Endometrial microvascular endothelial cells (primary cell): ENCODE results near the gene SRRM5. TPM values are rescaled to one million over a fixed set of nuclear protein-coding genes. Genes with fewer than 3 reads are reported as not detected.
"Not testable (repeated sequence)": the region's sequence is repeated elsewhere in the genome, so short reads cannot be mapped to it uniquely, and the experiment has no call there.

ENCODE experiments used
- in situ Hi-C: cut with HindIII; loops from 2 replicates; pipeline ENCODE4 v1.10.0; 2017; ENCODE audit warnings: low sequenced_read_pairs, low pct_unique_long_range_greater_than_20kb; ENCODE audit errors: inconsistent ontology term
- total RNA-seq: library from RNA; depleted of rRNA; stranded (reverse); fragments of >200 nt; gene quantifications from one replicate; pipeline ENCODE4 v1.2.3, GENCODE V29; 2015; ENCODE audit errors: inconsistent ontology term

SRRM5 gene
- total RNA-seq, 1 donor from 2014 or later, result not detected

GRCh38 chr19:43633520-43633919, 21.6 kb downstream of the SRRM5 start:
- in situ Hi-C loops, result no loop called here

DNA sequence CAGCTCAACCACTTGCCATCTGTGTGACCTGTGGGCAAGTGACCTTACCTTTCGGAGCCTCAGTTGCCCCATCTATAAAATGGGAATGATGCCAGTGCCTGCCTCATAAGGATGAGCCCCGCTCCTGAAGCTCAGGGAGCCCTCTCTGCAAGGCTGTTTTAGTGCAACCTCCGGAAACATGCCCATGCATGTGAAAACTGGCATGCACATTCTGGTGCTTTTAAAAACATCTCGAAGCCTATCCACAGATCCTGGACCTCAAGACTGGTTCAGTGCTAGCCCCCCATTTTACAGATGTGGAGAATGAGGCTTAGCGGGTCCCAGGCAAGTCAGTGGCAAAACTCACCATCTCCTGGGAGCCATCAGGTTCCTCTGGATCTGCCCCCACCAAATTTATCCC, 22.2 kb downstream of the SRRM5 start:
- in situ Hi-C loops, result no loop called here

DNA sequence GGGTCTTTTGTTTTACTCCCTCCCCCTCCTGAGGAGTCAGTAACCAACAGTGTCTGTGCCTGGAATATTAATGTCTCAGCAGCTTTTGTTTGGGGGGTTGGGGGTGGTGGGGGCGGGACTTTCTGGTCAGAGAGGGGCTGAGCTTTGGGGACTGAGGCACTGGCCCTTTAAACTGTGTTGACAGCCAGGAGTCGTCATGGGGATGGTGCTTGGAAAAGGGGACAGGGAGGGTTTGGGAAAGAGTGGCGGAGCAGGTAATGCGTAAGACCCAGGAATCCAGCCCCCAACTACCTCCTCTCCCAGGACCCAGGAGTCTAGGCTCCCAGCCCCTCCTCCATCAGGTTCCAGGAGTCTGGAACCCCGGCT, 22.6 kb downstream of the SRRM5 start:
- in situ Hi-C loops, result no loop called here

GRCh38 chr19:43634872-43635560, 23.1 kb downstream of the SRRM5 start:
- in situ Hi-C loops, result no loop called here

DNA sequence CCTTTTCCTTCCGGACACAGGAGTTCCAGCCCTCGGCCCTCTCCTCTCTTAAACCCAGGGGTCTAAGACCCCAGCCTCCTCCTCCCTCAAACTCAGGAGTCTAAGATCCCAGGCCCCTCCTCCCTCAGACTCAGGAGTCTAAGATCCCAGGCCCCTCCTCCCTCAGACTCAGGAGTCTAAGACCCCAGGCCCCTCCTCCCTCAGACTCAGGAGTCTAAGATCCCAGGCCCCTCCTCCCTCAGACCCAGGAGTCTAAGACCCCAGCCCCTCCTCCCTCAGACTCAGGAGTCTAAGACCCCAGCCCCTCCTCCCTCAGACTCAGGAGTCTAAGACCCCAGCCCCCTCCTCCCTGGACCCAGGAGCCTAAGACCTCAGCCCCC, 23.7 kb downstream of the SRRM5 start:
- in situ Hi-C loops, result not testable (repeated sequence)

GRCh38 chr19:43636121-43636683, 24.3 kb downstream of the SRRM5 start:
- in situ Hi-C loops, result no loop called here

GRCh38 chr19:43638214-43638994, 26.5 kb downstream of the SRRM5 start:
- in situ Hi-C loops, result no loop called here

DNA sequence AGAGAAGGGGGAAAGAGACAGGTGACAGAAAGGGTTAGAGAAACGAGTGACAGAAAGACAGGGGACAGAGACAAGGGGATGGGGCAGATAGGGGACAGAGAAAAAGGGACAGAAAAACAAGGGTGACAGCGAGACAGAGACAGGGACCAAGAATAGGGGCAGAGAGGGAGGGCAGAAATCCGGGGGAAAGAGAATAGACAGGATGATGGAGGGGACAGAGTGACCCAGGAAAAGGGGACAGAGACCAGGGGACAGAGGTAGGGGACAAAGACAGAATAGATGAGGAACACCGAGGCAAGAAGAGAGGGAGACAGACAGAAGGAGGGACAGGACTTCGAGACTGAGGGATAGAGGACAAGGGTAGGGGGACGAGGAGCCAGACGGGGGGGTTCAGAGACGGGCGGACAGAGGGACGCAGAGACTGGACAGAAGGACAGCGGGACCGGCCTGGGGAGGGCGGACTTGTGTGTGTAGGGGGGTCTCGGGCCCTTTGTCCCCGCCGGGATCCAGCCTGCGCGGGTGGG, 27.2 kb downstream of the SRRM5 start:
- in situ Hi-C loops, result no loop called here

DNA sequence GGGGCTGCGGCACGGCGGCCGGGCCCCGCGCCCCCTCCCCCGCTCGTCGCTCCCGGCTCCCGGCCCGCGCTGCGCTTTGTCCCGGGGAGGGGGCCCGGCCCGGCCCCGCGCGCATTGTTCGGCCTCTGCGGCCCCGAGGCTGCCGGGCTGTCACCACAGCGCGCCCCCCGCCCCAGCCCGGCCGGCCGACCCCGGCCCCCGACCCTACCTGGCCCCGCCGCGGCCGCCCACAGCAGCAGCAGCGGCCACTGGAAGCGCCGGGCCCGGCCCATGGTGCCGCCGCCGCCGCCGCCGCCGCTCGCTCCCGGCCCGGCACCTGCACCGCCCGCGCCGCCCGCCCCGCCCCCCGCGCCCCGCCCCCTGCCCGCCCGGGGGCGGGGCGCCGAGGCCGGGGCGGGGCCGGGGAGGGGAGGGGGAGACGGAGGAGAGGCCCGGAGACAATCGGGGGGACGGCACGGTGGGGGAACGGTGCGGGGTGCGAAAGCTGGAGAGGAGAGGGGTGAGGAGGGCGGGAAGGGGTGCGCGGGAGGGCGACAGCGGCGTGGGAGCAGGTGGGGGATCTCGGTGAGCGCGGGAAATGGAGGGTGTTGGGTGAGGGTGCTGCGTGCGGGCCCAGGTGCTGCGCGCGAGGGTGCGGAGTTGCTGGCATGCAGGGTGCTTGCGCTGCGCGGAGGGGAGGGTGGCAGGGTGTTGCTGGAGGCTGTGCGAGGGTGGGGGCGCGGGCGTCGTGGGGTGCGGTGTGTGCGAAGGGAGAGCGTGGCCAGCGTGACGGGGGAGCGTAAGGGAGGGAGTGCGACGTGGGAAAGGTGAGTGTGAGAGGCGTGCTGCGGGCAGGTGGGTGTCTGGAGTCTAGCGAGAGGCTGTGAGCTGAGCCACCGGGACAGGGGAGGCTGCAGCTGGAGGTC, 27.9 kb downstream of the SRRM5 start, which contains the start of gene CADM4:
Gene CADM4 (minus strand): TSS at position 332 of the 905 bp plus-strand sequence. CDS start 60 bp downstream, at position 272.
- in situ Hi-C loops, result no loop called here

DNA sequence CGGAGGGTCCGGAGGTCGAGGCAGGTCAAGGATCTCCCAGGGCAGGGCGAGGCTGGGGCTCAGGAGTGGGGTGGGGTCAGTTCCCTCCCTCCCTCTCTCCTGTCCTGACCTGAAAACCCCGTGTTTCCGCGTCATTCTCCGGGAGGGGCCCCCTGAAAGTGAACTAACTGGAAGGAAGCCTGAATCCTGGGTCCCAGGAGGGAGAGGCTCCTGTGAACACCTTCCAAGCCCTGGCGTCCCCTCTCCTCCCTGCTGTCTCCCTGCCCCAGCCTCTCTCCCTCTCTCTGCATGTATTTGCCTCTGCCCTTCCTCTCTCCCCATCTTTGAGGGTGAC, 28.5 kb downstream of the SRRM5 start:
- in situ Hi-C loops, result no loop called here

- in situ Hi-C loops, result no loop called here
Measured at GRCh38 chr19:43641333-43641732, 29.4 kb downstream of the SRRM5 start.

DNA sequence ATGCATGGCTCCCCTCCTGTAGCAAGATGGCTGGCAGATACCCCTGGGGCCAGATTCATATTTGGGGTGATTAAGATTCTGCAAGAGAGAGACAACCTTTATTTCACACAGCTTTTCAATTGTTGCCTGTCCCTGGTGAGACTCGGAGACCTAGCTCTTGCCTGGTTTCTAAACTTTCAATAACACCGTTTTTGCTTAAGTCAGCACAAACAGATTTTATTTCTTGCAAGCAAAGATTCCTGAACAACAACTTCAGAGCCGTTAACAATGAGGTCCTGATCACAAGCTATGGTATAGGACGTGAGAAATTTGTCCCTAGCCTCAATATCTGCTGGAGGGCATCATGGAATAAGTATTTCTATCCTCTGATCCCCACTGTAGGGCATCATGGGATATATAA, 30.6 kb downstream of the SRRM5 start:
- in situ Hi-C loops, result no loop called here

DNA sequence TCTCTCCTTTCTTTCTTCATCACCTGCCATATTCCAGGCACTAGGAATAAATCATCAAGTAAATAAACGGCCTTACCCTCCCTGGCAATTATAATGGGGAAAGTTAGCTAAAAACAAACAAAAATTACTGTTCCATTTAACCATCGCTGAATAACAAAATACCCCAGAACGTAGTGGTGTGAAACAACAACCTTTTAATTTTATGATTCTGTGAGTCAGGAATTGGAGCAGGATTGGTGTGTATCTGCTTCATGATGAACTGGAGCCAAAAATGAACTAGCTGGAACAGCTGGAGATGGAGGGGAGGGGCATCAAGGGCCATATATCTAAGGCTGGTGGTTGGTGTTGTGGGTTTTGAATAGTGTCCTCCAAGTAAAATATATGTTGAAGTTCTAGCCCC, 31.4 kb downstream of the SRRM5 start:
- in situ Hi-C loops, result no loop called here

DNA sequence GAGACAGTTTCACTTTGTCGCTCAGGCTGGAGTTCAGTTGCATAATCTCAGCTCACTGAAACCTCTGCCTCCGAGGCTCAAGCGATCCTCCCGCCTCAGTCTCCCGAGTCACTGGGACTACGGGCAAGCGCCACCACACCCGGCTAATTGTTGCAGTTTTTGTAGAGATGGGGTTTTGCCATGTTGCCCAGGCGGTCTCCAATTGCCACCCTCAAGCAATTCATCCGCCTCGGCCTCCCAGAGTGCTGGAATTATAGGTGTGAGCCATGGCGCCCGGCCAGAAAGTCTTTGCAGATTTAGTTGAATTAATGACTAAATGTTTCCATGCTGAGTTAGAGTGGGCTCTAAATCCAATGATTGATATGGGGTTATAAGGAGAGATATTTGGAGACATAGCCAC, 32.3 kb downstream of the SRRM5 start:
- in situ Hi-C loops, result no loop called here

DNA sequence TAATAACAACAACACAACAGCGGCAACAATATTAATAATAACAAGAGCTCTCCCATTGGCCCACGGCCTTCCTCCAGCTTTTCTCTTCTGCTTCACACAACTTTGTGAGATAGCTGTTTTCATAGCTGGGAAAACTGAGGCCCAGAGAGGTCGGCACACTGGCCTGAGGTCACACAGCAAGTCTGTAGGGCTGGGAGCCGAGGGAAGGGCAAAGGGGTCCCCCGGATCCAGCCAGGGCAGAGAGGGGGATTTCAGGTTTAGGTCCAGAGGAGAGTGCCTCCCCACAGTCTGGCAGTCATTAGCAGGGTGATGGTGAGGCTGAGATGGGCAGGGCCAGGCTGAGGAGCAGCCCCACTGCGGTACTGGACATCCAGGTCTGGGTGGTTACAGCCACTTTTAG, 36.7 kb downstream of the SRRM5 start:
- in situ Hi-C loops, result no loop called here

- in situ Hi-C loops, result no loop called here
Measured at GRCh38 chr19:43649514-43649913, 37.6 kb downstream of the SRRM5 start.

DNA sequence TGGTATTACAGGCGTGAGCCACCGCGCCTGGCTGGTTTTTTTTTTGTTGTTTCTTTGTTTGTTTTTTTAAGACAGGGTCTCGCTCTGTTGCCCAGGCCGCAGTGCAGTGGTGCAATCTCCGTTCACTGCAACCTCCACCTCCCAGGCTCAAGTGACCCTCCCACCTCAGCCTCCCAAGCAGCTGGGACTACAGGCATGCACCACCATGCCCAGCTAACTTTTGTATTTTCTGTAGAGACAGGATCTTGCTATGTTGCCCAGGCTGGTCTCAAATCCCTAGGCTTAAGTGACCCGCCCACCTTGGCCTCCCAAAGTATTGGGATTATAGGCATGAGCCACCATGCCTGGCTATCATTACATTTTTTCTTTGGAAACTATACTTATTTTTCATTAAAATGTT, 38.4 kb downstream of the SRRM5 start:
- in situ Hi-C loops, result not testable (repeated sequence)

DNA sequence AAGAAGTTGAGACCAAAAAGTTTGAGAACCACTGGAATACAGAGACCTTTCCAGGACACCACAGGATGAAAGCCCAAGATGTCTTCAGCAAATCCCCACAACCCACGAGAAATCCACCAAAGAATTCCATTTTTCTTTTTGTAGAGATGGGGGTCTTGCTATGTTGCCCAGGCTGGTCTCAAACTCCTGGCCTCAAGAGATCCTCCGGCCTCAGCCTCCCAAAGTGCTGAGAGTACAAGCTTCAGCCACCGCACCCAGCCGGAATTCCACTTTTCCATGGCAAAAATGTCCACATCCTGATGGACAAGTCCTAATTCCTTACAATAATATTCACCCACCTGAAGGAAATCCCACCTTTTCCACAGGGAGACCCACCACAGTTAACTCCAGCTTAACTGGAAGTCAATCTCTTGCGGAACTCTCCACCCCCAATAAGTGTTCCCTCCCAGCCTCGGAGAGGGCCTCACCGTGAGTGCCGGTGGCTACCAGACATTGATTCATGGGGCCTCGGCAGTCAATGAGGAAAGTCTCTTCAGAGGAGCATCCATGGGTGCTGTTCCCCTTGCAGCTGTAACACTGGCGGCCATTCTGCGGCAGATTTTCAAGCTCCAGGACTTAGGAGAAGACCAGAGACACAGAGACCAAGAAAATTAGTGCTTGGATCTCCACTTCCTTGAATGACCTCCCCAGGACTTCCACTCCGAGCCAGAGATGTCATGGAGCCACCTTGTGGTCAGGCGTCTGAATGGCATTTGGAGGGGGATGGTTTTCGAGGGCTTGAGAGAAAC, 40.1 kb downstream of the SRRM5 start:
- in situ Hi-C loops, result no loop called here

GRCh38 chr19:43652546-43652874, 40.6 kb downstream of the SRRM5 start:
- in situ Hi-C loops, result no loop called here
